22Rv1 (cell line): ENCODE measurements around the gene TPCN2.

ENCODE experiments used
- ZFX ChIP-seq: fragments of 450-650 bp; IDR thresholded peaks from 2 replicates; pipeline ENCODE4 v1.6.1; 2017; ENCODE audit warnings: antibody characterized with exemption, borderline replicate concordance
- TF ChIP-seq, protein P1 (sequence below): fragments of 450-650 bp; IDR thresholded peaks from 2 replicates; pipeline ENCODE4 v1.5.1; 2017; ENCODE audit warnings: mild to moderate bottlenecking

DNA sequence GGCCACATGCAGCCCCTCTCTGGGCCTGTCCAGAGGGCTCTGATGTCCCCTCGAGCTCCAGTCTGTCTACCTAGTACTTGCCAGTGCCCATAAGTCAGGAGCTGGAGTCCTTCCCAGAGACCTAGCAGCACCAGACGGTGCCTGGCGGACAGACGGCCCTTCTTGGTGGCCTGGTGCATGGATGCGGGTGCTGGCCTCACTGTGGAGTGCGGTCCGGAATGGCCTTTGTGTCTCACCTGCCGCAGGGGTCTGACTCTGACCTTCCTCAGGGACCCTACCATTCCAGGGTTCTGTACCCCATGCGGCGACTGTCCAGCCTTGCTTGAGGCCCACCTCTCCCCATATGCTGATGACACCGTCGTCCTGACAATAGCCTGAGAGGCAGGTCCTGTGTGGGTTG lies 77.6 kb downstream of the TPCN2 start:
- TF ChIP-seq, protein P1, sequence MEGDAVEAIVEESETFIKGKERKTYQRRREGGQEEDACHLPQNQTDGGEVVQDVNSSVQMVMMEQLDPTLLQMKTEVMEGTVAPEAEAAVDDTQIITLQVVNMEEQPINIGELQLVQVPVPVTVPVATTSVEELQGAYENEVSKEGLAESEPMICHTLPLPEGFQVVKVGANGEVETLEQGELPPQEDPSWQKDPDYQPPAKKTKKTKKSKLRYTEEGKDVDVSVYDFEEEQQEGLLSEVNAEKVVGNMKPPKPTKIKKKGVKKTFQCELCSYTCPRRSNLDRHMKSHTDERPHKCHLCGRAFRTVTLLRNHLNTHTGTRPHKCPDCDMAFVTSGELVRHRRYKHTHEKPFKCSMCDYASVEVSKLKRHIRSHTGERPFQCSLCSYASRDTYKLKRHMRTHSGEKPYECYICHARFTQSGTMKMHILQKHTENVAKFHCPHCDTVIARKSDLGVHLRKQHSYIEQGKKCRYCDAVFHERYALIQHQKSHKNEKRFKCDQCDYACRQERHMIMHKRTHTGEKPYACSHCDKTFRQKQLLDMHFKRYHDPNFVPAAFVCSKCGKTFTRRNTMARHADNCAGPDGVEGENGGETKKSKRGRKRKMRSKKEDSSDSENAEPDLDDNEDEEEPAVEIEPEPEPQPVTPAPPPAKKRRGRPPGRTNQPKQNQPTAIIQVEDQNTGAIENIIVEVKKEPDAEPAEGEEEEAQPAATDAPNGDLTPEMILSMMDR = no peak
- TF ChIP-seq ZFX = no peak
